Stimulated activated CD8-positive, alpha-beta memory T cell treated with anti-CD3 and anti-CD28 coated beads, Interleukin-15, amount 100 ng/mL, for 48 hours (primary cell): ENCODE measurements around the gene DCAF4.

Experiments used
- DNase-seq, 2 donors: peaks; one replicate each; pipeline ENCODE4 v3.0.0-alpha.2; 2020; ENCODE audit warnings: low read depth in 2 of 2

Gene DCAF4, protein sequence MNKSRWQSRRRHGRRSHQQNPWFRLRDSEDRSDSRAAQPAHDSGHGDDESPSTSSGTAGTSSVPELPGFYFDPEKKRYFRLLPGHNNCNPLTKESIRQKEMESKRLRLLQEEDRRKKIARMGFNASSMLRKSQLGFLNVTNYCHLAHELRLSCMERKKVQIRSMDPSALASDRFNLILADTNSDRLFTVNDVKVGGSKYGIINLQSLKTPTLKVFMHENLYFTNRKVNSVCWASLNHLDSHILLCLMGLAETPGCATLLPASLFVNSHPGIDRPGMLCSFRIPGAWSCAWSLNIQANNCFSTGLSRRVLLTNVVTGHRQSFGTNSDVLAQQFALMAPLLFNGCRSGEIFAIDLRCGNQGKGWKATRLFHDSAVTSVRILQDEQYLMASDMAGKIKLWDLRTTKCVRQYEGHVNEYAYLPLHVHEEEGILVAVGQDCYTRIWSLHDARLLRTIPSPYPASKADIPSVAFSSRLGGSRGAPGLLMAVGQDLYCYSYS

DNA sequence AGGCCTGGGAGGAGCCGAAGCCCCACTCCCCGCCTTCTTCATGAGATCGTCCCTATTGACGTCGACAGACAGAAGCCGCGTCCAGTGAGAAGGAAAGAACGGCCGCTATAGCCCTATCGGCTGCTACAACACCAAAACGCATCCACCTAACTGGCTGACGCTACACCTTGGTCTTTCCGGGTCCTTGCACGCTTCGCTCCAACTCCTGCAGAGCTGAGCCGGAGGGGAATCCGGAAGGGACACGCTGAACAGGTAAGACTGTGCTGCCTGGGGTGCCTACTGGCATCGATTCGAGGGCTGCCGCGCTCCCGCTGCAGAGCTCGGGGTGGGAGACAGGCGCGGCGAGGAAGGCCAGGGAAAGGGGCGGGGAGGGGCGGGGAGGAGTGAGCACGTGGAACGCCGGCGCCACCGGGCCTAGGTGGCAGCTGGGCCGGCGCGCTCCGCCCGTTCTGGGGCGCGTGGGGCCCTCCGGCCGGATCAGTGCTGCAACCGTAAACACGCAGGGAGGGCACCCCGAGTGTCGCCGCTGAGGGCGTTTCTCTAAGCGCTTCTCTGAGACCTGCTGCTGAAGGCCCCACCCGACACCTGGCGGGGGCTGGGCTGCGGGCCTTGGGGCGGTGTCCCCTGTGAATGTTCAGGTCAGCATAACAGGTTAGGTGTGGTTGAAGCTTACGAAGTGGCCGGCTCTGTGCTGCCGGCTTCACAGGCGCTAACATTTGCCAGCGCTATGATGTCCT lies at the start of gene DCAF4:
DCAF4 (plus strand) TSS at position 173 of the 737 bp plus-strand sequence. CDS start 11,515 bp downstream, outside the sequence.
- DNase-seq, result peak; percentile 91 to 92

GRCh38 chr14:72876710-72877063 lies 49.6 kb upstream of the DCAF4 start:
- DNase-seq, result no peak

GRCh38 chr14:72878746-72879145 lies 47.5 kb upstream of the DCAF4 start:
- DNase-seq, result no peak

GRCh38 chr14:72879431-72879830 lies 46.8 kb upstream of the DCAF4 start:
- no peak for DNase-seq

DNA sequence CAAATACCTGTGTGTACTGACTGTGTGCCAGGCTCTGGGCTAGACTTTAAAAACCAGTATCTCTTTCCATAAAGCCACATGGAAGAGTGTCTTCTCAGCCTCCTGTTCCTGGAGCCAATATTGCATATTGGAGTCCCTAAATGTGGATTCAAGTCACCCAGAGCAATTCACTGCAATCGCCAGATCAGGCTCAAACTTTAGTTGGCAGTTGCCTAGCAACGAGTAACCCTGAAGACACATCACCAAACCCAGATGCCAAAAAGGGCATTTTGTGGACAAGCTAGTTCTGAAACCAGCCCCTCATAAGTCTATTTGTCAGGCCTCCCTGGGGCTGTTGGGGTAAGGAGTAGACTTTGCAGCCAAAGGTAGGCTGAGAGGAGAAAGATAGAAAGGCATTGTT lies 46.1 kb upstream of the DCAF4 start:
- no peak for DNase-seq

DNA sequence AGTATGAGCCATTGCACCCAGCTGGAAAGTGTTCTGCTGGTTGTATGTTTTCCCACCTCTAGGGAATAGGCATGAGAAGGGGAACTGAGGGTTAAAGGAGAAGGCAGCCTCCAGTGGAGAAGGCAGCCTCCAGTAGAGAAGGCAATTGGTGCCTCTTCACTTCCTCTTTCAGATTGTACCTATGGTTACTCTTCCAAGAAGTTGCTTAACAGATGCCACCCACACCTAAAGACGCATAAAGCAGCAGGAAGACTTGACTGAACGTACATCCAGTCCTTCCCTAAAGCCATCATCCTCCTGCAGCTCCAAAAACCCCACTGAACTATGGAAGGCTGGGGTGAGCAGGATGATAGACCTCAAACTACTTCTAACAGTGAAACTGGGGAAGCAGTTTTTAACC lies 45.4 kb upstream of the DCAF4 start:
- no peak for DNase-seq

DNA sequence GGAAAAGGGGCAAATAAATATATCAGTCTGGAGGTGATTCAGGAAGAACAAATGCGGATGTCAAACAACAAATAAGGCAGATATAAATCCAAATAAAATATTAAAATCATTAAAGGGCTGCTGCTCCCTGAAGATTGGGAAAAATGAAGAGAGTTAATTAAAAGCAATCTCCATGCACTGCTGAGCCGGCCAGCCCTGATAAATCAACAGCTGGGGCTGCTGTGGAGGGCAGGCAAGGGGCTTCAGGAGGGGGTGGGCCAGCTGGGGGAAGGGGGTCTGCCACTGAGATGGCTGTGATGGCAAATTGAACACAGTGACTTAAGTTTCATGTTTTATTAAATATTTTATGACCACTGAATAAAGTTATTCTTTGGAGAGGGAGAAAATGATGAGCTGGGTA lies 44.7 kb upstream of the DCAF4 start:
- DNase-seq, result no peak

DNA sequence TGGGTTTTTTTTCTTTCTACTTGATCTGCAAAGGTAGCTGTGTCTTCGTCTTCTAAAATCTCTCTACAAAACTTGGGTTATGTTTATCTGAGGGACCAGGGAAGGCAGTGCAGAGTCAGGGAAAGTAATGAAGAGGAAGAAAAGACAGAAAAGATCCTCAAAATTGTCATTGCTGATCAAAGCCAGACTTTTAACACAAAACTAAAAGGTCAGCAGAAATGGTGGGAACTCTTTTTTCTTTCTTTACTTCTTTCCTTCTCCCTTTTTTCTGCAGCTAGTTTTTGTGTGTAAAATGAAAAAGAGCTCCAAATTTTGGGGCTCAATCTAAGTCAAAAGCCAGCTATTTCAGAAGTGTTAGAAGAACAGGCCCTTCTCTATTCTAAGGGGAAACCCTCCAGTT lies 44.2 kb upstream of the DCAF4 start:
- DNase-seq, result no peak

GRCh38 chr14:72882463-72882862 lies 43.8 kb upstream of the DCAF4 start:
- no peak for DNase-seq

DNA sequence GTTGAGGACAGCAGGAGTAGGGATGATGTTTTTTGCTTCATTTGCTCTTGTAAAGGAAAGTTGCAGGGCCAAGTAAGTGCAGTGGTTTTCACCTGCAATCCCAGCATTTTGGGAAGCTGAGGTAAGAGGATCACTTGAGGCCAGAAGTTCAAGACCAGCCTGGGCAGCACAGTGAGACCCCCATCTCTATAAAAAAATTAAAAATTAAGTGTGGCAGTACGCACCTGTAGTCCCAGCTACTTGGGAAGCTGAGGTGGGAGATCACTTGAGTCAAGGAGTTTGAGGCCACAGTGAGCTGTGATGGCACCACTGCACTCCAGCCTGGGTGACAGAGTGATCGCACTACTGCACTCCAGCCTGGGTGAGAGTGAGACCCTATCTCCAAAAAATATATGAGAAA lies 43.2 kb upstream of the DCAF4 start:
- DNase-seq, result no peak

DNA sequence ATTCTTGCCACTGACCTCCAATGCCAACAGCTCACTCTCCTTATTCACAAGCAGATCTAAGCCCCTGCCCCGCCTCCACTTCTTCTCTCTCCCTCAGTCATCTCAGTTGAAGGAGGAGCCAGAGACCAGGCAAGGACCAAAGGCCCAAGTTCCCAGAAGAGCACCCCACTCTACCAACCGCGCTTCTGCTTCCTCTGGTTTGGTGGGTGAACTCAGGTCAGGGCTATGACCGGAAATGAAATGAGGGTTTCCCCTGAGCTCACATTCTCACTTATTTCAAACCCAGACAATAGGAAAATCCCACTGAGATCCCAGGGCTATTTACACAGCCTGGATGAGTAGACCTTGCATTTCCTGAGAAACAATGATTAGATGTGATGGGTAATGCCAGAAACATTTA lies 42.3 kb upstream of the DCAF4 start:
- DNase-seq, result peak in 1 of 2 donors; percentile 5

- no peak for DNase-seq
These were observed 41.9 kb upstream of the DCAF4 start for GRCh38 chr14:72884386-72884785.

- no peak for DNase-seq
These were observed 38.8 kb upstream of the DCAF4 start for GRCh38 chr14:72887514-72887913.

- no peak for DNase-seq
These were observed 38.1 kb upstream of the DCAF4 start for GRCh38 chr14:72888192-72888591.

GRCh38 chr14:72888636-72889201 lies 37.5 kb upstream of the DCAF4 start:
- no peak for DNase-seq

DNA sequence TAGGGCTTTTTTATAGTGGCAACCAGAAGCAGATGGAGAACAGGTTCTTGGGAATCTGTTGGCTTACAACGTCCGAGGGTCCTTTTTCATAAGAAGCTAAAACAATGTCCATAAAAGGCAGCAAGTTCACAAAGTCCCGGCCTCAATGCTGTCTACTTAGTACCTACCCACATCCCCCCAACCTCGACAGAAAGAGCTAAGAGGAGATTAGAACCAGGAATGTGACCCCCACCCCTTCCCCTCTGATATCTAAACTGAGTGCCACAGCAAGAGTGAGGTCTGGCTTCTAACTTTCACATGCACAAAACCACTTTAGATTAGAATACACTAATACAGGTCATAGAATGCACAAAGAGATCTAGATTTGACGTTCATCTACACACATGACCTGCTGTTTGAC lies 36.9 kb upstream of the DCAF4 start:
- DNase-seq, result no peak

DNA sequence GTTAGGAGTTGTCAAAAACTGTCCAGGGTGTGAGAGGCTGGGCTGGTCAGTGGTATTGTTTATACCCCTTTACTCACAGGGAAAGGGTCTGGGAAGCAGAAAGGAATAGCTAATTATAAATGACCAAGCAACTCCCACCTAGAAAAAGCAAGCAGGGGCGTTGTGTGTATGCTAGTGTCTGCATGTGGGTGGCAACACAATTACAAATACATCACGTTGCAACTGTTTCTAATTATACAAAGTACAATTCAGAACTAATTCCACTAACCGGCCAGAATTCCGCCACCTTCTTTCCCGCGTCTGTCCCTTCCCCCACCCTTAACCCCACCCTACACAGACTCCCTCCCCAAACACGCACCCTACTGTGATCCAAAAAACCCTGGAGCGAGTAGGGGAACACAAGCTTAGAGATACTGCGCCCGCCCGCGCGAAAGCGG lies 34.6 kb upstream of the DCAF4 start:
- no peak for DNase-seq

DNA sequence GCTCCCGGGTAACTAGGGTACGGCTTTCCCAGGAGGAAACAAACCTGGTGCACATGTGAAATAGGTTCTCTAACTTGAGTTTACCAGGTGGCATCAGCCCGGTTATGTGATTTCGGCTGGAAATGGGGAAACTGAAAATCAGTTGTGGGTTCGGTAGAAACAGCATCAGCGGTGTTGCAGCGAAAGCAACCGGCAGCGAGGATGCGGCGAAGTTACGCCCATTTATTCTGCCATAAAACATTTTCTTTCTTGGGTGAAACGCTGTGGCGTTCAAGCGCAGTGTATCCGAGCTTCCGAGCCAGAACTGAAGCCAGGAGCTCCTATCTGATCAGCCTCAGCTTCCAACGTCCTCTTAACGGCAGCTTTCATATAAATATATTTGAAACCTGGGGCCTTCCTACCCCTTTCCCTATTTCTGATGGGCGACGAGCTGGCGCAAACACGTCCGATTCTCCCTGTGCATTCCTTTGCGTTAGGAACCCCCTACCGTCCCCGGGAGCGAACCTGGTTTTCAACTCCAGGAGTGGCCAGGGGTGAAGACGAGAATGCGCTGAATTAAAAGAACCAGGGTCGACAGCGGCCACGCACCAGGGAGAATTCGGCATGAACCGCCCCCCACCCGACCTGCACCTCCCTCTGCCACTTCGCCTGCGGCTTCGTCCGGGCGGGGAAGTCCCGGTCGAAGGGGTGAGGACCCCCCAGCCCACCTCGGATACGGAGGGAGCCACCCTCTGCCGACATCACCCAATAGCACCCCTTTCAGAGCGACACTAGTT lies 34.0 kb upstream of the DCAF4 start:
- DNase-seq, result no peak

DNA sequence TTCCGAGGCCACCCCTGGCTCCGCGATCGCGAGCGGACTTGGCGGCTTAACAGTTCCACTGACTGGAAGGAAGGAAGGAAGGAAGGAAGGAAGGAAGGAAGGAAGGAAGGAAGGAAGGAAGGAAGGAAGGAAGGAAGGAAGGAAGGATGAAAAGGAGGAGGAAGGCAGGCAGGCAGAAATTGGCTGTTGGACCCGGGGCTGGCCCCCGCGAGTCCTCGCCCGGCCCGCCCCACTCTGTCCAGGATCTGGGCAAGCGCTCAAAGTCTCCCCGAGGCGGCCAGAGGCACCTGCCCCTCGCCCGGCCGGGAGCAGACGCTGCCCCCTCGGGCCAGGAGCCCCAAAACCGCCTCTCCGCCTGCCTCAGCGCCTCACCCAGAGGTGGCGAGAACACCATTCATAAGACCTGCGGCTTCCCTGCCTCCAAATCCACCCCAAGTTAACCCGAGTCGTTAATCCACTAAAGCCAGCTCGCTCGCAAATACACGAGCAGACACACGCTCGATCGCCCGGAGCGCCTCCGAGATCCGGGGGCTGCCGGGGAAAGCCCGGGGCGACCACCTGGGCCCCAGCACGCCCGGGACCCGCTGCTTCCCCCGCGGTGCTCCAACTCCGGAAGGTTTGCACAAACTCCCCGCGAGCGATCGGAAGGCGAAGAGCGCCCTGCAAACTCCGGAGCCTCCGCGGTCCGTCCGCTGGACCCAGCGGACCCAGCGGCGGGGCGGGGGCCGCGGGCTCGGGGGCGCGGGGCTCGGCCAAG lies 33.2 kb upstream of the DCAF4 start:
- DNase-seq, result no peak

DNA sequence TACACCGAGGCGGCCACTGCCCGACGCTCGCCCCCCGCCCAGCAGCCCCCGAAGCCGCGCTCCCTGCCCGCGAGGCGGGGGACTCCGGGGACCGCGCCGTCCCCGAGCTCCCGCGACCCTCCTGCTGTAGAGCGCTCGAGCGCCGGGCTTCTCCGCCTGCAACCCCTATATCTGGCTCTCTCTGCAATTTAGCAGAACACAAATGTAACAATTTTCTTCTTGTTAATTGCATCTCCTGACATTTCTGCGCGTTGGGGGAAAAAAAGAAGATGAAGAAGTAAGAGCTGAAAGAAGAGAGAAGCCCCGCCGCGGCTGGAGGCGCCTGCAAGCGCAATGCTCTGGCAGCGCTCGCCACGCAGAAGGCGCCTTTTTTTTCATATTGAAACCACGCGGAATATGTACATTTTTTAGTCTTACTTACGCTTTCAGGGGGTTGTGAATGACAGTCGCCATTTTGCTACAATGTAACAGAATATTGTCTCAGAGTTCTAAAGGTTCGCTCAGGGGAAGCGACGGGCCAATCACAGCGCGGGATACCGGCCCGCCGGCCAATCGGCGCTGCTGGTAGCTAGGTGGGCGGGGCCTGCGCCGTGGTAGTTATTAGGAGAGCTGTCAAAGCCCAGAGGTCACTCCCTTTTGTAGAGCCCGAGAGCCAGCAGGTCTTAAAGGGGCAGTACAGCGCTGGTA lies 32.5 kb upstream of the DCAF4 start, which contains the start of gene DPF3:
DPF3 (minus strand) TSS at position 466 of the 687 bp plus-strand sequence; CDS start at position 453, 13 bp downstream.
- DNase-seq, result peak; percentile 88 to 92

DNA sequence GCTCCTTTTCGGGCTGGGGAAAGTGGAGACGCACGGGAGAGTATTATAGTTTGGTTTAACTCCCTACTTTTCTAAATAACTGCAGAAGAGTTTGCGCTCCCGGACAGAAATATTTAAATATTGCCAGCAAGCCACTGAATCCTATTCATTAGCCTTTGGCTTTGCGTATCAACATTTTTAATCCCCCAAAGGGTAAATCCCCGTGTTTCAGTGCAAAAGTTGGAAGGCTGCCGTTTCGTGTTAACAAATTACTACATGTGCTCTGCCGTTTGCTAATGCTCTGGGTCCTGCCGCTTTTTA lies 32.0 kb upstream of the DCAF4 start:
- DNase-seq, result no peak
